ENCODE data around the gene PRTFDC1.

- no peak for TF ChIP-seq CTCF (IDR thresholded peaks at IDR 0.05 in 4 of 5, conservative IDR thresholded peaks at IDR 0.05 in 1 of 5)
- TF ChIP-seq POLR2A (IDR thresholded peaks at IDR 0.05) = no peak
Measured at GRCh38 chr10:24951201-24952142, 934 bp downstream of the PRTFDC1 start.
